NCI-H69 (cell line): ENCODE results near the gene MPLKIP.
"Not testable (repeated sequence)": the region's sequence is repeated elsewhere in the genome, so short reads cannot be mapped to it uniquely, and the experiment has no call there.

Source experiments
- DNase-seq: peaks from one replicate; lab custom pipeline; 2025; lab: John Stamatoyannopoulos, UW

MPLKIP gene

GRCh38 chr7:40134428-40135316 lies at the start of gene MPLKIP, which contains the start of gene SUGCT:
Gene MPLKIP, minus strand, starts transcription at chr7:40134622. Its CDS starts 55 bp downstream, at chr7:40134567.
Gene SUGCT, plus strand, starts transcription at chr7:40135005.
- peak; percentile 91 for DNase-seq

GRCh38 chr7:40182452-40182851 lies 48.0 kb upstream of the MPLKIP start:
- no peak for DNase-seq

GRCh38 chr7:40177071-40177470 lies 42.6 kb upstream of the MPLKIP start:
- DNase-seq, result no peak

- DNase-seq, result no peak
These were observed 41.5 kb upstream of the MPLKIP start for GRCh38 chr7:40175725-40176510.

- DNase-seq, result not testable (repeated sequence)
These were observed 40.8 kb upstream of the MPLKIP start for GRCh38 chr7:40175256-40175655.

GRCh38 chr7:40173121-40173520 lies 38.7 kb upstream of the MPLKIP start:
- not testable (repeated sequence) for DNase-seq

- DNase-seq, result not testable (repeated sequence)
These were observed 33.8 kb upstream of the MPLKIP start for GRCh38 chr7:40168266-40168665.

GRCh38 chr7:40167291-40167690 lies 32.9 kb upstream of the MPLKIP start:
- DNase-seq, result no peak

- no peak for DNase-seq
These were observed 30.8 kb upstream of the MPLKIP start for GRCh38 chr7:40165216-40165615.

GRCh38 chr7:40162516-40162915 lies 28.1 kb upstream of the MPLKIP start:
- DNase-seq, result no peak

- DNase-seq, result no peak
These were observed 22.6 kb upstream of the MPLKIP start for GRCh38 chr7:40156988-40157387.

- no peak for DNase-seq
These were observed 17.1 kb upstream of the MPLKIP start for GRCh38 chr7:40151504-40151903.

- no peak for DNase-seq
These were observed 14.2 kb upstream of the MPLKIP start for GRCh38 chr7:40148671-40149070.

- not testable (repeated sequence) for DNase-seq
These were observed 13.8 kb upstream of the MPLKIP start for GRCh38 chr7:40148247-40148580.

GRCh38 chr7:40147371-40148246 lies 13.2 kb upstream of the MPLKIP start:
- DNase-seq, result no peak

GRCh38 chr7:40145596-40146130 lies 11.2 kb upstream of the MPLKIP start:
- not testable (repeated sequence) for DNase-seq

- not testable (repeated sequence) for DNase-seq
These were observed 7.5 kb upstream of the MPLKIP start for GRCh38 chr7:40141916-40142315.

GRCh38 chr7:40139891-40140290 lies 5.5 kb upstream of the MPLKIP start:
- not testable (repeated sequence) for DNase-seq

GRCh38 chr7:40138973-40139372 lies 4.6 kb upstream of the MPLKIP start:
- DNase-seq, result no peak

- DNase-seq, result no peak
These were observed 3.1 kb upstream of the MPLKIP start for GRCh38 chr7:40137563-40137962.

- DNase-seq, result no peak
These were observed 842 bp upstream of the MPLKIP start for GRCh38 chr7:40135317-40135610.
